ENCODE measurements around the gene MKNK2.

GRCh38 chr19:2026770-2027169 lies 24.3 kb downstream of the MKNK2 start:
- TF ChIP-seq POLR2A (IDR thresholded peaks at IDR 0.05; ENCODE audit: low read length) (no peak), GATA1 (IDR thresholded peaks at IDR 0.05; ENCODE audit: low read depth, low read length) (no peak)
